ENCODE measurements around the gene MAJIN.

DNA sequence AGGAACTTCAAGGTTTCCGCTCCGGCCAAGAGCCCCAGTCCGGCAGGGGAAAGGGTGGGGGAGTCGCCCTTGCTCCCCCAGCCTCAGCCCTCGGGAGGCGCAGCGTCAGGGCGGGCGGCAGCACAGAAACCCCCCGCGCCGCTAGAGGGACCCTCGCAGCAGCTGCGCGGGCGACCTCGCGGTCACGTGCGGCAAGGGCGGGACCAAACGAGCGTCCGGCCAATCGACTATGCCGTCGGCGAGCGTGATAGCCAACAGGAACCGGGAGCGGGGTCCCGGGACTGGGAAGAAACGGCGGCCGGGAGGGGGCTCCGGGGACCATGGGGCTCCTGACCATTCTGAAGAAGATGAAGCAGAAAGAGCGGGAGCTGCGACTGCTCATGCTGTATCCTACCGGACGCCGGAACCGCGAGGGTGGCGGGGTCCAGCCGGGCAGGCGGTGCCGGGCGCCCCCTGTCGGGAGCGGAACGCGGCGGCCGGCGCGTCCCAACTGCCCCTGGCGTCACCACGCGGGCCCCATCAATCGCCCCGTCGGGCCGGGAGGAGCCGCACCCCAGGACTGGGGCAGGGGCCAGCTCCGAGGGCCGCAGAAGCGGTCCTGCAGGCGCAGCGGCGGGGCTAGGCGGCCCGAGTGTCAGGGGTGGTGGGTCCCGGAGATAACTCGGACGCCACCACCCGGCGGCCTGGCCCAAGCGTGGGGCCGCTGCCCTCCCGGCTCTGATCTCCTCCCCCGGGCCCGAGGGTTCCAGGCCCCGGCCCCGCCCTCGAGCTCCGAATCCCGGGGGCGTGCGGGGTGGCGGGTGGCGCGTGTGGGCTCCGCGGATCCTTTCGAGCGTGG is 42.2 kb upstream of the MAJIN start, which contains the start of gene ARL2:
- TF ChIP-seq EZH2phosphoT487 (IDR thresholded peaks at IDR 0.05; ENCODE audit: borderline replicate concordance, low read depth, low read length), result no peak
- TF ChIP-seq, protein P1, sequence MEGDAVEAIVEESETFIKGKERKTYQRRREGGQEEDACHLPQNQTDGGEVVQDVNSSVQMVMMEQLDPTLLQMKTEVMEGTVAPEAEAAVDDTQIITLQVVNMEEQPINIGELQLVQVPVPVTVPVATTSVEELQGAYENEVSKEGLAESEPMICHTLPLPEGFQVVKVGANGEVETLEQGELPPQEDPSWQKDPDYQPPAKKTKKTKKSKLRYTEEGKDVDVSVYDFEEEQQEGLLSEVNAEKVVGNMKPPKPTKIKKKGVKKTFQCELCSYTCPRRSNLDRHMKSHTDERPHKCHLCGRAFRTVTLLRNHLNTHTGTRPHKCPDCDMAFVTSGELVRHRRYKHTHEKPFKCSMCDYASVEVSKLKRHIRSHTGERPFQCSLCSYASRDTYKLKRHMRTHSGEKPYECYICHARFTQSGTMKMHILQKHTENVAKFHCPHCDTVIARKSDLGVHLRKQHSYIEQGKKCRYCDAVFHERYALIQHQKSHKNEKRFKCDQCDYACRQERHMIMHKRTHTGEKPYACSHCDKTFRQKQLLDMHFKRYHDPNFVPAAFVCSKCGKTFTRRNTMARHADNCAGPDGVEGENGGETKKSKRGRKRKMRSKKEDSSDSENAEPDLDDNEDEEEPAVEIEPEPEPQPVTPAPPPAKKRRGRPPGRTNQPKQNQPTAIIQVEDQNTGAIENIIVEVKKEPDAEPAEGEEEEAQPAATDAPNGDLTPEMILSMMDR (conservative IDR thresholded peaks at IDR 0.05; ENCODE audit: low read length), result peak; percentile 74
